ENCODE results near the gene AVPR2. TPM values are rescaled to one million over a fixed set of nuclear protein-coding genes. Genes with fewer than 3 reads are reported as not detected.

AVPR2 gene
- total RNA-seq, 6 experiments from 2014 or later: not detected

GRCh38 chrX:153932220-153932915 is 27.9 kb downstream of the AVPR2 start:
- Mint-ChIP-seq H3K9me3 (no peaks in the 10 kb centered on the region), H3K27me3 (ENCODE audit: insufficient read depth) (peaks cover 2% of the 10 kb centered on the region), H3K36me3 (ENCODE audit: low read depth) (peaks cover 5% of the 10 kb centered on the region; the same call in 1 of the 2 replicates), H3K27ac (no peak overlapping the region), H3K4me3 (no peak overlapping the region; the same call in 1 of the 2 replicates), H3K4me1 (ENCODE audit: low read depth) (peaks cover 14% of the 10 kb centered on the region)
- TF ChIP-seq CTCF (IDR thresholded peaks at IDR 0.05): no peak
- no peak for DNase-seq

- Mint-ChIP-seq H3K27me3 (ENCODE audit: insufficient read depth) (peaks cover 2% of the 10 kb centered on the region), H3K36me3 (ENCODE audit: low read depth) (peaks cover 5% of the 10 kb centered on the region; the same call in 1 of the 2 replicates), H3K4me3 (peak overlapping the region; percentile 93), H3K4me1 (ENCODE audit: low read depth) (peaks cover 6% of the 10 kb centered on the region; the same call in 1 of the 2 replicates), H3K9me3 (no peaks in the 10 kb centered on the region), H3K27ac (peak overlapping the region; percentile 84)
- no peak for TF ChIP-seq CTCF (IDR thresholded peaks at IDR 0.05)
- peak; percentile 41 for DNase-seq
Observed at GRCh38 chrX:153933748-153934147, 29.3 kb downstream of the AVPR2 start.

- TF ChIP-seq CTCF (IDR thresholded peaks at IDR 0.05): no peak
- Mint-ChIP-seq H3K27me3 (ENCODE audit: insufficient read depth) (peaks cover 2% of the 10 kb centered on the region), H3K27ac (peak overlapping the region; percentile 84), H3K36me3 (ENCODE audit: low read depth) (peaks cover 5% of the 10 kb centered on the region; the same call in 1 of the 2 replicates), H3K9me3 (no peaks in the 10 kb centered on the region), H3K4me1 (ENCODE audit: low read depth) (peaks cover 1% of the 10 kb centered on the region; the same call in 1 of the 2 replicates), H3K4me3 (peak overlapping the region; percentile 93)
- no peak for DNase-seq
Observed at GRCh38 chrX:153934148-153934761, 29.8 kb downstream of the AVPR2 start.

GRCh38 chrX:153934762-153935325 is 30.4 kb downstream of the AVPR2 start, which contains the start of gene NAA10:
Gene NAA10 (minus strand): TSS chrX:153935037. CDS start chrX:153934904, 133 bp downstream.
- Mint-ChIP-seq H3K9me3 (no peaks in the 10 kb centered on the region), H3K27ac (peak within 1 kb of the TSS; percentile 84), H3K4me3 (peak within 1 kb of the TSS; percentile 93), H3K27me3 (ENCODE audit: insufficient read depth) (peaks cover 2% of the 10 kb centered on the region), H3K4me1 (ENCODE audit: low read depth) (no peaks in the 10 kb centered on the region), H3K36me3 (ENCODE audit: low read depth) (peaks cover 5% of the 10 kb centered on the region; the same call in 1 of the 2 replicates)
- TF ChIP-seq CTCF (IDR thresholded peaks at IDR 0.05): no peak
- peak; percentile 27 for DNase-seq

GRCh38 chrX:153935326-153935851 is 30.9 kb downstream of the AVPR2 start:
- H3K27ac Mint-ChIP-seq: no peak overlapping the region
- peaks cover 5% of the 10 kb centered on the region; the same call in 1 of the 2 replicates for H3K36me3 Mint-ChIP-seq (ENCODE audit: low read depth)
- peak overlapping the region; percentile 62; the same call in 1 of the 2 replicates for H3K4me3 Mint-ChIP-seq
- DNase-seq: no peak
- no peaks in the 10 kb centered on the region for H3K9me3 Mint-ChIP-seq
- no peak for TF ChIP-seq CTCF (IDR thresholded peaks at IDR 0.05)
- no peaks in the 10 kb centered on the region for H3K4me1 Mint-ChIP-seq (ENCODE audit: low read depth)
- H3K27me3 Mint-ChIP-seq (ENCODE audit: insufficient read depth): peaks cover 2% of the 10 kb centered on the region

All from HFFc6 (cell line).